Neural crest cell (in vitro differentiated cells): Measurements from ENCODE around the gene UNC5C. TPM values are rescaled to one million over a fixed set of nuclear protein-coding genes. Genes with fewer than 3 reads are reported as not detected.
"Not testable (repeated sequence)": the region's sequence is repeated elsewhere in the genome, so short reads cannot be mapped to it uniquely, and the experiment has no call there.

Experiments used
- DNase-seq: peaks from one replicate; pipeline ENCODE4 v3.0.0; 2021; ENCODE audit warnings: low read depth, mixed read lengths, low spot score
- H3K27ac Mint-ChIP-seq: one replicate; pipeline ENCODE4 v1.8.0; 2021; ENCODE audit warnings: mild to moderate bottlenecking, mixed read lengths; ENCODE audit not compliant: unreplicated experiment
- H3K27me3 Mint-ChIP-seq: 2 replicates; pipeline ENCODE4 v1.8.0; 2021; ENCODE audit warnings: low read depth, mild to moderate bottlenecking, mixed read lengths
- H3K36me3 Mint-ChIP-seq: 2 replicates; pipeline ENCODE4 v1.8.0; 2021; ENCODE audit warnings: low read depth, mild to moderate bottlenecking, mixed read lengths
- H3K4me1 Mint-ChIP-seq: 2 replicates; pipeline ENCODE4 v1.8.0; 2021; ENCODE audit warnings: mixed read lengths
- H3K4me3 Mint-ChIP-seq: one replicate; pipeline ENCODE4 v1.8.0; 2021; ENCODE audit warnings: mild to moderate bottlenecking, mixed read lengths
- H3K9me3 Mint-ChIP-seq: 2 replicates; pipeline ENCODE4 v1.8.0; 2021; ENCODE audit warnings: mixed read lengths
- CTCF ChIP-seq: fragments of 200-600 bp; sonication (generic); conservative IDR thresholded peaks from 2 replicates; pipeline ENCODE4 v1.5.0; 2021; ENCODE audit warnings: antibody characterized with exemption, mild to moderate bottlenecking
- total RNA-seq: library from RNA; stranded (reverse); gene quantifications from 2 replicates; pipeline ENCODE4 v1.2.1, GENCODE V29; 2021

Gene UNC5C
- total RNA-seq, 1 donor from 2014 or later: 6.5 TPM

- Mint-ChIP-seq H3K36me3 (peaks cover 21% of the 10 kb centered on the region), H3K4me1 (peaks cover 53% of the 10 kb centered on the region), H3K4me3 (peak overlapping the region; percentile 45), H3K9me3 (peaks cover 6% of the 10 kb centered on the region), H3K27me3 (no peaks in the 10 kb centered on the region), H3K27ac (peak overlapping the region; percentile 94)
- TF ChIP-seq CTCF: no peak
- DNase-seq: peak; percentile 39
Measured at GRCh38 chr4:95180531-95181242, 368.1 kb downstream of the UNC5C start.

- Mint-ChIP-seq H3K27ac (no peak overlapping the region), H3K9me3 (peaks cover 6% of the 10 kb centered on the region), H3K27me3 (no peaks in the 10 kb centered on the region), H3K4me3 (no peak overlapping the region), H3K4me1 (peaks cover 50% of the 10 kb centered on the region), H3K36me3 (peaks cover 24% of the 10 kb centered on the region)
- DNase-seq: no peak
- no peak for TF ChIP-seq CTCF
Measured at GRCh38 chr4:95178938-95179337, 369.8 kb downstream of the UNC5C start.

GRCh38 chr4:95171377-95171776 is 377.4 kb downstream of the UNC5C start:
- H3K27me3 Mint-ChIP-seq, H3K4me3 Mint-ChIP-seq, DNase-seq, H3K9me3 Mint-ChIP-seq, H3K27ac Mint-ChIP-seq: not testable (repeated sequence)
- Mint-ChIP-seq H3K36me3 (peaks cover 22% of the 10 kb centered on the region), H3K4me1 (peaks cover 33% of the 10 kb centered on the region)

GRCh38 chr4:95170176-95170575 is 378.6 kb downstream of the UNC5C start:
- Mint-ChIP-seq H3K27me3 (no peaks in the 10 kb centered on the region), H3K27ac (no peak overlapping the region), H3K36me3 (peaks cover 19% of the 10 kb centered on the region), H3K4me3 (no peak overlapping the region), H3K9me3 (no peaks in the 10 kb centered on the region), H3K4me1 (peaks cover 40% of the 10 kb centered on the region)
- DNase-seq: no peak
- TF ChIP-seq CTCF: no peak

GRCh38 chr4:95167805-95168204 is 381.0 kb downstream of the UNC5C start:
- no peaks in the 10 kb centered on the region for H3K9me3 Mint-ChIP-seq
- H3K36me3 Mint-ChIP-seq: peaks cover 16% of the 10 kb centered on the region
- TF ChIP-seq CTCF: no peak
- no peaks in the 10 kb centered on the region for H3K27me3 Mint-ChIP-seq
- H3K27ac Mint-ChIP-seq: no peak overlapping the region
- peaks cover 40% of the 10 kb centered on the region for H3K4me1 Mint-ChIP-seq
- no peak overlapping the region for H3K4me3 Mint-ChIP-seq
- DNase-seq: no peak

- no peak overlapping the region for H3K27ac Mint-ChIP-seq
- H3K9me3 Mint-ChIP-seq: no peaks in the 10 kb centered on the region
- H3K27me3 Mint-ChIP-seq: no peaks in the 10 kb centered on the region
- H3K4me1 Mint-ChIP-seq: peaks cover 43% of the 10 kb centered on the region
- peaks cover 18% of the 10 kb centered on the region for H3K36me3 Mint-ChIP-seq
- no peak overlapping the region for H3K4me3 Mint-ChIP-seq
- TF ChIP-seq CTCF: peak; percentile 86
- DNase-seq: peak; percentile 31
Measured at GRCh38 chr4:95165926-95166524, 382.7 kb downstream of the UNC5C start.
